Measurements from ENCODE around the gene VGLL4. TPM values are rescaled to one million over a fixed set of nuclear protein-coding genes. Genes with fewer than 3 reads are reported as not detected.

The VGLL4 gene
- 28.2 to 32.0 TPM (median 30.0 TPM) in 5 replicates for total RNA-seq (2022; extraction: Qiagen RNA extraction; ENCODE audit: low read depth)

GRCh38 chr3:11643605-11644087 is at the start of gene VGLL4:
Gene VGLL4 (minus strand): TSS chr3:11643915. CDS start chr3:11643518, 397 bp downstream.

Other genes starting within 250 kb of the VGLL4 start
- gene TAMM41, start 203.0 kb upstream of the VGLL4 start, total RNA-seq (2022; extraction: Qiagen RNA extraction; ENCODE audit: low read depth): 24.8 to 31.0 TPM (median 26.9 TPM) in 5 replicates

Measured in A549 treated with CpdA at 1 μM for 4 hours (cell line).